Activated naive CD4-positive, alpha-beta T cell treated with anti-CD3 and anti-CD28 coated beads, Interleukin-2, amount 50 U/mL, for 16 hours (primary cell): Measurements from ENCODE around the gene WRAP73.

ENCODE experiments used
- DNase-seq: peaks from one replicate; pipeline ENCODE4 v3.0.0-alpha.2; 2020

The WRAP73 gene

DNA sequence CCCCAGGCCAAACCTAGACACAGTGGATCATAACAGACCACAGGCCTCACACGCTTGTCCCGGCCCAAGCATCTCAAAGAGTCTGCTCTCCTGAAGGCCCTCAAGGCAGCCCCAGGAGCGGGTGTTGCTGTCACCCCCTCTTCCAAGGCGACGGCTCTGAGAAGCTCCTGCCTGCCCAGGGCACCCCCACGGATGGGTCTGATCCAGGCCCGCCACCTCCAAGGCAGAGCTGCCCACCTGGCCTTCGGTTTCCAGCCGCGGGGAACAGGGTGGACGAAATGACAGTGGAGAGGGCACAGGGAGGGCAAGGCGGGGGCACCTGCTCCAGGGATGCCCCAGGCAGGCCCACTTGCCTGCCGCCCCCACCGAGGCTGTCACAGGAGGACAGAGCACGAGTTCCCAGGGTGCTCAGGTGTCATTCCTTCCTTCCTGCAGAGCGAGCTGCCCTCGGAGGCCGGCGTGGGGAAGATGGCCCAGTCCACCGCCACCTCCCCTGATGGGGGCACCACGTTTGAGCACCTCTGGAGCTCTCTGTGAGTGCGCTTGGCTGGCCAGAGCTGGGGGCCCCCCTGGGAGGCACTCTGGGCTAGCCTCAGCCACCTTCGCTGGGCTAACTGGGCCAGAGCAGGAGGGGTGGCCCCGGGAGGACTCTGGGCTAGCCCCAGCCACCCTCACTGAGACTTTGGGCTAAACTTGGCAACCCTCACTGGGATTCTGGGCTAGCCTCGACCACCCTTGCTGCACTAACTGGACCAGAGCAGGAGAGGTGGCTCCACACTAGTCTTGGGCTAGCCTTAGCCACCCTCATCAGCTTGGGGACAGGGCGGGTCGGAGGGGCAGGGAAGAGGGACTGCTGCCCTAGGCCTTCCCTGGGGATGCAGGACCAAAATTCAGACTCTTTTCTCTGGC, 32.2 kb upstream of the WRAP73 start:
- no peak for DNase-seq

GRCh38 chr1:3681231-3681897, 31.5 kb upstream of the WRAP73 start:
- DNase-seq, result no peak

DNA sequence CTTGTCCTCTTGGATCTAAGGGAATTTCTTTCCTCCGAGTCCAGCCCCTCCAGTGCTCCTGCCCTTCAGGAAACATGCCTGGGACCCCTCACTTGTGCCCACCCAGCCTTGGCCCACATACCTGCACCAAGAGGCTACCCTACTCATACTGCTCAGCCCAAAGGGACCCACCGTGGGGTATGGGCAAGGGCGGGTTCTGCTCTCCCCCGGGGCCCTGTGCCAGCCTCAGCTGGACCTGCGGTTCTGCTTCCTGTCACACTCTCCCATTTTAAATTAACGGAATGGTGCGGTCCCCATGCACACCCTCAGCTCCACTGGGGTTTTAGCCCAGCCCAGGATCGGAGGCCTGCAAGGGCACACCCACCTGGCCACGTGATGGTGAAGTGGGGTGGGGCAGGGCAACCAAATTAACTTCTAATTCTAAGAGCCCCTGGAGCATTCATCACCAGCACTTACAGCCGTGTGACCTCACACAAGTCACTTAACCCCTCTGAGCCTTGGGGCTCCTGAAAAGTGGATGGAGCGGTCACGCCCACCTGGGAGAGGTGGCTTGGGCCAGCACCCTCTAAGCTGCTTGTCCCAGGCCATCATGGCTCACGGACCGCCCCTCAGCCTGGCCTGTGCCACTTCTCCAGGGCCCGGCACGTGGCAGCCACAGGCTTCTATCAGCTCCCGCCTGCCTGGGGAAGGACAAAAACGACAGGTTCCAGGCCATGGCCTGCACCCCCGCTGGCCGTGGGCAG, 30.8 kb upstream of the WRAP73 start:
- no peak for DNase-seq

- DNase-seq, result no peak
Observed at GRCh38 chr1:3679799-3680453, 30.0 kb upstream of the WRAP73 start.

GRCh38 chr1:3679098-3679555, 29.2 kb upstream of the WRAP73 start:
- DNase-seq, result no peak

GRCh38 chr1:3678361-3679097, 28.6 kb upstream of the WRAP73 start:
- no peak for DNase-seq

- DNase-seq, result no peak
Observed at GRCh38 chr1:3677484-3677883, 27.6 kb upstream of the WRAP73 start.

- DNase-seq, result no peak
Observed at GRCh38 chr1:3676581-3677470, 26.9 kb upstream of the WRAP73 start.

DNA sequence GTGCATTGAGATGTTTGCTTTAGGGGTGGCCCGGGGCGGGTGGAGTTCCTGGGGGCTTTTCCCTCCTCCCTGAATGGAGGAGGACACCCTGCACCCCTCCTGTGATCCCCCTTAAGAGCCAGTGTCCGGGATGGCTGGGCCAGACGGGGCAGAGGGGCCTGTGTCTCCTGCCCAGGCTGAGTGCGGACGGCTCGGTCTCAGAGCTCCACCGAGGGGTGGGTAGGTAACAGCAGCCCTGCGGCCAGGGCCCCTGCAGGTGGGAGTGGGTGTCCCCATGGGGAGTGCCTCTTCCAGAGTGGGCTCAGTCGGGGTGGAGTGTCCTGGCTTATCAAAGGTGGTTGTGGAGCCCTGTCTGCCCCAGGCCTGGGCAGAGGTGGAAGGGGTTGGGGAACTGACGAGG, 25.5 kb upstream of the WRAP73 start:
- DNase-seq, result no peak

- no peak for DNase-seq
Observed at GRCh38 chr1:3674100-3675094, 24.5 kb upstream of the WRAP73 start.

DNA sequence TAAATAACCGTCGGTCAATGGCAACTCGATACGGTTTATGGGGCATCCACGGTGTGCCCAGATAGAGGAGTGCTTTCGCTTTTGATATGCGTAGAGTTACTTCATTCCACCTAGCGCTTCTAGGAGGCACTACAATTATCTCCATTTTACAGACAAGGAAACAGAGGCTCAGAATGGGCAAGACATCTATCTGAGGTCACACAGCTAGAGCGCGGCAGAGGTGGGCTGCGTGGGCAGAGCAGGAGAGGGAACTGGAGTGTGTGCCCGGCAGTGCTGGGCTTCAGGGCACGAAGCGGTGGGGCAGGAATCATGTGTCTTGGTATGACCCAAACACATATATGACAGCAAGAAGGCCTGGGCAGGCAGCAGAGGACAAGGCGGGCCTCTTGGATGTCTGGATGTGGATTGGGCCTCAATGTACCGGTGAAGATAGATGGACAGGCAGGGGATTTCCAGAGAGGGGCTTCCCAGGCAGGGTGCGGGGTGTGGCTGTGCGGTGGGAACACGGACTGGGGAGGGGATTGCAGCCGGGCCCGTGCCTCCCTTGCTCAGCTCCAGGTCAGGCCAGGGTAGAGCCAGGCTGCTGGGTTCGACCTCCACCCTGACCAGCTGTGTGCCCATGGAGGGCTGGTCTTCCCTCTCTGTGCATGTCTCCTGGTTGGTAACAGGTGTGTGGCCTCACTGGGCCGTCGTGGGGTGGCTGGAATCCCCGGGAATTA, 23.6 kb upstream of the WRAP73 start:
- no peak for DNase-seq

GRCh38 chr1:3672971-3673361, 23.1 kb upstream of the WRAP73 start:
- no peak for DNase-seq

- no peak for DNase-seq
Observed at GRCh38 chr1:3672231-3672970, 22.5 kb upstream of the WRAP73 start.

DNA sequence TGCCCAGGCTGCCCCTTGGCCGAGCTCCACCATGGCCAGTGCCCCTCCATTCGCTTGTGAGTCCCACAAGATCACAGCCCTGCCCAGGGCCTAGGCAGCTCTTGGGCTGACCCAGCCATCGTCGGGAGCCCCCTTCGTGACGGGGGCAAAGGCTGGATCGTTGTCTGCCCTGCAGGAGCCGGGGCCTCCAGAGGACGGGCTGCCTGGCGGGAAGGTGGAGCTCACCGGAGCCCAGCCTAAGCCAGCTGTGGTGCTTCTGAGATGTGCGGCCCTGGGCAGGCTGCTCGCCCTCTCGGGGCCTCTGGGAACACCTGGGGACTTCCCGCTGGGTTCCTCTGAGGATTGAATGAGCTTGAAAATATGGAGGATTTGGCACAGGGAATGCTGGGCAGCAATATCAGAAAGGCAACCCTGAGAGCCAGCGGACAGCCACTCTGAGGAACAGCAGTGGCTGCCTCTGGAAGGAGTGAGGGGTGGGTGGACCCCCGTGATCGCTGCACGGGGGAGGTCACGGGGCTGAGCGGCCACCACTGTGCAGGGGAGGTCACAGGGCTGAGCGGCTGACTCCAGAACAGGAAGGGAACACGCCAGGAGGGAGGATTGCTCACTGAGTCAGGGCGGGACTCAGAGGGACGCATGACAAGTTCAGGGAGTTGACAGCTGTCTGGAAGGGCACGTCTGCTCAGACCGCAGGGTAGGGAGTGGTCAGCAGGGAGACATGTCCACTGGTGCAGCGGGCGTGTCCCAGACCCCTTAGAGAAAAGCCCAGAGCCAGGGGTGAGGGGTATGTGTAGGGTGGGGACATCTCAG, 21.7 kb upstream of the WRAP73 start:
- no peak for DNase-seq

- no peak for DNase-seq
Observed at GRCh38 chr1:3670823-3671265, 20.9 kb upstream of the WRAP73 start.

DNA sequence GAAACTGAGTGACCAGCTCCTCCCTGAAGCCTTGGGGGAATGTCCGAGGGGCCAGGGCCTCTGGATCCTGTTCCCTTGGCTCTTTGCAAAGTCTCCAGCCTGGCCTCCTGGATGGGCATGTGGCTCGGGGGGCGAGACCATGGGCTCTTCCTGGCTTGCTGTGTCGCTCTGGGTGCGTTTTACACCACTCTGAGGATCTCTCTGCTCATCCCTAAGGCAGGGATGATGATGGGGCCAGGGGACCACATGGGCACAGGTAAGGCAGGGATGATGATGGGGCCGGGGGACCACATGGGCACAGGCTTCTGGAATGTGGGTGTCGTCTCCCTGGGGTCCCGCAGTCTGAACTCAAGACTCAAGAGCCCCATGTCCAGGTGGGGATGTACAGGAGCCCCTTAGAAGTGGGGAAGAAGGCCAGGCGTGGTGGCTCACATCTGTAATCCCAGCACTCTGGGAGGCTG, 20.1 kb upstream of the WRAP73 start:
- DNase-seq, result no peak

- peak; percentile 8 for DNase-seq
Observed at GRCh38 chr1:3669421-3669821, 19.5 kb upstream of the WRAP73 start.
